Brain microvascular endothelial cell (primary cell): ENCODE data around the gene NAP1L1.

ENCODE experiments used
- DNase-seq: peaks from one replicate; pipeline ENCODE4 v3.0.0-alpha.2; 2020
- H3K27ac ChIP-seq: fragments of 250-450 bp; sonication (Bioruptor Pico); 2 replicates; pipeline ENCODE4 v1.5.1; 2020; ENCODE audit warnings: mild to moderate bottlenecking, moderate library complexity
- H3K27me3 ChIP-seq: fragments of 250-450 bp; sonication (Bioruptor Pico); replicated peaks from 2 replicates; pipeline ENCODE4 v1.5.1; 2020; ENCODE audit warnings: mild to moderate bottlenecking
- H3K36me3 ChIP-seq: fragments of 250-450 bp; sonication (Bioruptor Pico); replicated peaks from 2 replicates; pipeline ENCODE4 v1.5.1; 2020; ENCODE audit warnings: mild to moderate bottlenecking
- H3K4me3 ChIP-seq: 2 replicates; pipeline ENCODE4 v1.5.1; 2011; ENCODE audit warnings: low read depth, mild to moderate bottlenecking, control low read depth, low read length, moderate library complexity
- CTCF ChIP-seq: IDR thresholded peaks from 2 replicates; pipeline ENCODE4 v1.5.1; 2011; ENCODE audit warnings: low read depth, mild to moderate bottlenecking, moderate library complexity, low read length, control low read depth, inconsistent platforms; ENCODE audit errors: missing control alignments
- in situ Hi-C: cut with HindIII; loops from 2 replicates; pipeline ENCODE4 v1.10.0; 2017; ENCODE audit warnings: low sequenced_read_pairs, low pct_ligation_motif_present

NAP1L1 gene

GRCh38 chr12:76030341-76031080 lies 54.0 kb downstream of the NAP1L1 start:
- peak; percentile 30 for DNase-seq
- Histone ChIP-seq H3K4me3 (peak overlapping the region; percentile 99), H3K27me3 (no peaks in the 10 kb centered on the region), H3K27ac (peak overlapping the region; percentile 98), H3K36me3 (peaks cover 36% of the 10 kb centered on the region)
- no peak for TF ChIP-seq CTCF
- in situ Hi-C loops = loop anchor here (25.0 kb wide), 1 partner anchor 493 kb away; no protein-coding TSS in a partner anchor

- H3K4me3 ChIP-seq = peak overlapping the region; percentile 99
Observed at GRCh38 chr12:76029982-76030340, 54.5 kb downstream of the NAP1L1 start.

GRCh38 chr12:76028571-76029277 lies 55.8 kb downstream of the NAP1L1 start:
- peak overlapping the region; percentile 98 for H3K27ac ChIP-seq
- DNase-seq = no peak
- H3K36me3 ChIP-seq = peaks cover 36% of the 10 kb centered on the region

More at GRCh38 chr12:76029982-76030340, 54.5 kb downstream of the NAP1L1 start:
- H3K36me3 ChIP-seq = peaks cover 36% of the 10 kb centered on the region
- in situ Hi-C loops = loop anchor here (25.0 kb wide), 1 partner anchor 493 kb away; no protein-coding TSS in a partner anchor
- TF ChIP-seq CTCF = no peak
- H3K27me3 ChIP-seq = no peaks in the 10 kb centered on the region
- H3K27ac ChIP-seq = peak overlapping the region; percentile 98
- DNase-seq = peak; percentile 28

GRCh38 chr12:76026643-76027063 lies 57.8 kb downstream of the NAP1L1 start:
- H3K27ac ChIP-seq = peak overlapping the region; percentile 98
- peak; percentile 35 for DNase-seq
- H3K27me3 ChIP-seq = no peaks in the 10 kb centered on the region
- peaks cover 36% of the 10 kb centered on the region for H3K36me3 ChIP-seq
- TF ChIP-seq CTCF = no peak
- peak overlapping the region; percentile 99 for H3K4me3 ChIP-seq
- in situ Hi-C loops = loop anchor here (25.0 kb wide), 1 partner anchor 489 kb away; no protein-coding TSS in a partner anchor

More at GRCh38 chr12:76028571-76029277, 55.8 kb downstream of the NAP1L1 start:
- Histone ChIP-seq H3K4me3 (peak overlapping the region; percentile 99), H3K27me3 (no peaks in the 10 kb centered on the region)
- in situ Hi-C loops = loop anchor here (25.0 kb wide), 1 partner anchor 491 kb away; no protein-coding TSS in a partner anchor
- no peak for TF ChIP-seq CTCF

- Histone ChIP-seq H3K27ac (peak overlapping the region; percentile 98), H3K4me3 (no peak overlapping the region), H3K36me3 (peaks cover 33% of the 10 kb centered on the region), H3K27me3 (no peaks in the 10 kb centered on the region)
- peak; percentile 59 for DNase-seq
- TF ChIP-seq CTCF = no peak
- in situ Hi-C loops = loop anchor here (25.0 kb wide), 1 partner anchor 489 kb away; no protein-coding TSS in a partner anchor
Observed at GRCh38 chr12:76025601-76026575, 58.6 kb downstream of the NAP1L1 start.
